ENCODE results near the gene SNAPIN.
"Not testable (repeated sequence)": the region's sequence is repeated elsewhere in the genome, so short reads cannot be mapped to it uniquely, and the experiment has no call there.

Gene SNAPIN

DNA sequence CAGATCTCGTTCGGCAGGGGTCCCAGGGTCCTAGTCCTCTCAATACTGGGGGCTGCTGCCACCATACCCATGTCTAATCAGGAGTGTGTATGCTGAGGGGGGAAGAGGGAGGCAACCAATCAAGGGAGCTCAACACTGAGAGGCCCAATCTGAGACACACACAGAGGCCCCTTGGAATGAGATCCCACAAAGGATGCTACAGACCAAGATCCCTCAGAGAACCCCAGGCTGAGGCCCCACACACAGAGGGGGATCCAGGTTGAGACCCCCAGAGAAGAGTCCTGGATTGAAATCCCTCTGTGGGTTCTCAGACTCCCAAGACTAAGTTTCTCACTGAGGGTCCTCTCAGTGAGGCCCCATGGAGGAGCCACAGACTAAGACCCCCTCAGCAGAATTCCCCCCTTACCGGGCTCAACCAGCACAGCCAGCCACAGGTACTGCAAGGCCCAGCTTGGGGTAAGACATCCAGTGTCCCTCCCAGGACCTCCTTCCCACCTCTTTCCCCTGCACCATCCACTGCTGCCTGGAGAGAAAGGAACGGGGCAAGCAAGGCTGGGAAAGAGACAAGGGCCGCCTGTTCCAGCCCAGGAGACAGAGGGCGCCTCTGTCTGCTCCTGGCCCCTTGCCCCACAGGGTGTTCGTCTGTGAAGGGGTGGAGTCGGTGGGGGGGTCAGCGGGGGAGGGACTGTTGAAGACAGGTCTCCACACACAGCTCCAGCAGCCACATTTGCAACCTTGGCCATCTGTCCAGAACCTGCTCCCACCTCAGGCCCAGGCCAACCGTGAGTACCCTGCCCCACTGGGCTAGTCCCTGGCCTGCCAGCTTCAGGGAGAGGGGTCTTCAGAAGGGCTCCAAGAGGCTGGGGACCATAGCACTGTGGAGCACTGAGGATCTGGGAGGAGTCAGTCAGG lies 30.5 kb upstream of the SNAPIN start, which contains the start of gene S100A1:
S100A1 (plus strand) TSS at position 720 of the 912 bp plus-strand sequence. CDS start 2,088 bp downstream, outside the sequence.
- DNase-seq: no peak

DNA sequence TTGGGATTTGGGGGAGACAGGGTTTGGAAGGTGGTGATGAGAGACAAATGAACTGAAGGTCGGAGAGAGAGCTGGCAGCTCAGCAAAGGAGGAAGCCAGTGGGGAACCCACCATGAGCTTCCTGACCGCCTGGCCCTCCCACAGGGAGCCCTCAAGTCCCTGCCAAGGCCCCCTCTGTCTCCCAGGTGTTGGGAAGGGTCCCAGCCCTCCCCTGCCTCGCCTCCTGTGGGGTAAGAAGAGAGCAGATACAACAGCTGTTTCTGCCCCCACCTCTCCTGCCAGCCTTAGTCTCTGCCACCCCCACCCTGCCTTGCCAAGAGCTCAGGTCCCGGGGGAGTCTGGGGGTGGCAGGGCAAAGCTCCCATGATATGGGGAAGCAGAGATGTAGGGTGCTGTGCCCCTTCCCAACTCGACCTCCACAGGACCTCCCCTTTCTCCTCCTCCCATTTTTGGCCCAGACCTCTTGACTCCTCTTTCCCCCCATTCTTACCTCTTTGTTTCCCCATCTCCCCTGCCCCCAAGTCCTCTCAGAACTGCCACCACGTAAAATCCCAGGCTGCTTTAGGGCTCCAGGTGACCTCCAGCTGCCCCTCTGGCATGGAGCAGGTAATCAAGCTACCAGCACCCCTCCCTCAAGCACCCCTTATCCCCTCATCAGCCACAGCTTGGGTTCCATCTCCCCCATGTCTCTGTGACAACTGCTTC lies 29.7 kb upstream of the SNAPIN start:
- DNase-seq: no peak

DNA sequence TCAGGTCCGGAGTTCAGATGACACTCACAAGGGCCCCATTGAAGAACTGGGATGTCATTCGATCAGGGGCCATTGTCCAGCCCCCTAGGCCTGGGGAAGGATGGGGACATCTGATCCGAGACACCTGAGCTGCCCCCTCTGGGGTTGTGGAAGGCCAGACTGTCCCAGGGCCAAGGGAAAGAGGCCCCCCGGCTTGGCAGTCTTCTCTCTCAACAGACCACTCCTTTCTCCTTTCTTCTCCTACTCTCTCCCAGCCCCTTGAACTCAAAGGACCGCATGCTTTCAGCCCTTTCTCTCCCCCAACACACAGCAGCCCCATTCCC lies 29.2 kb upstream of the SNAPIN start:
- no peak for DNase-seq

DNA sequence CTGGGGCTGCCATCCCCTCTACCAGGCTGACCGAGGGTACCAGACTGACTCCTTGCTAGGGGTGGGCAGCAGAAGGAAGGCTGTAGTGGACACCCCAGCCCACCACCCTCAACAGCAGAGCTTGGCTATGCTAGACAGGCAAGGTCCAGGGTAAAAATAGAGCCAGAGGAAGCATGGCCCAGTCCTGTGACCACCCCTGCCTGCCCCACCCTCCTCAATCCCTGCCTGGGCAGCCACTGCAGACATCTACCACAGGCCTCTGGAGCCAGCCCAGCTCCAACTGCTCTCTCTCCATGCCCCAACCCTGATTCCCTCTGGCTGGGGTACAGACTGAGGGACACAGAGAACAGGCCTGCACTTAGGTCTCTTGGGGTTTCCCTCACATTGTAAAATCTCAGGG lies 28.5 kb upstream of the SNAPIN start:
- no peak for DNase-seq

DNA sequence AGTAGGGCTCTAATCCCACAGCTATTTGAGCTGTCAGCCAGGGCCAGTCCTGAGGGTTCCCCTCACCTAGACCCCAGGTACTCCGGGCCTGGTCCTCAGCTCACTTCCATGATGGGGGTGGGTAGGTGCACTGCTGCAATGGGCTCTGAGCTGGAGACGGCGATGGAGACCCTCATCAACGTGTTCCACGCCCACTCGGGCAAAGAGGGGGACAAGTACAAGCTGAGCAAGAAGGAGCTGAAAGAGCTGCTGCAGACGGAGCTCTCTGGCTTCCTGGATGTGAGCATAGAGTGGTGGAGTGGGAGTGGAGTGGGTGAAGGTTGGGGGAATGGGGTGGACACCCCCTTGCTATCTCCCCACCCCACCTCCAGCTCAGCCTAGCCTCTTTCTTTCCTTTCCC lies 28.1 kb upstream of the SNAPIN start:
- DNase-seq: no peak

DNA sequence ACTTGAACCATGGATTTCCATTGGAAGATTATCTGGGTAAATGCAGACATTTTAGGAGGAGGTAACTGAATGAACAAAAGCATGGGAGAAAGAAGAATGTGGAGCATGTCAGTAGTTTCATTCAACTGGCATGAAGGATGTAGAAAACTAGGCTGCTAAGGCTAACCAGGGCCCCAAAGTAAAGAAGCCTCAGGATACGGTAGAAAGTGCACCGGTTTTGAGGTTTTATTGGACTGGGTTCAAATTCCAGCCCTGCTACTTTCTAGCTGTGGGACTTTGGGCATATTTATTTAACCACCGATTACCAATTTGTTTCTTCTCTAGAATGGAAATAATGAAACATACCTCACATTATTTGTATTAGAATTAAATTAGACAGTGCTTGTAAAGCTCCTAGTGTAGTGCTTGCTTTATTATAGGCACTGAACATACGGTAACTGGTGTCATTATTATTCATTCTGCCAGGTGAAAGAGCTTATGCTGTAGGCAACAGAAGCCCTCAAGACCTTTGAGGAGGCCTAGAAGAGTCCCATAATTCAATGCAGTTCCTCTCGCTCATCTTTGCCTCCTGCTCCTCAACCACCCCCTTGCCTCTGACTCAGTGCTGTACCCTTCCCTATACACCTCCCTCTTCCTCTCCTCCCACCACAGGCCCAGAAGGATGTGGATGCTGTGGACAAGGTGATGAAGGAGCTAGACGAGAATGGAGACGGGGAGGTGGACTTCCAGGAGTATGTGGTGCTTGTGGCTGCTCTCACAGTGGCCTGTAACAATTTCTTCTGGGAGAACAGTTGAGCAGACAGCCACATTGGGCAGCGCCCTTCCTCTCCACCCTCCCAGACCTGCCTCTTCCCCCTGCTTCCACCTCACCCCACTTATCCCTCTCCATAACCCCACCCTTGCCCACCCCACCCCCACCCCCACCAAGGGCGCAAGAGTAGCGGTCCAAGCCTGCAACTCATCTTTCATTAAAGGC lies 27.2 kb upstream of the SNAPIN start:
- no peak for DNase-seq

DNA sequence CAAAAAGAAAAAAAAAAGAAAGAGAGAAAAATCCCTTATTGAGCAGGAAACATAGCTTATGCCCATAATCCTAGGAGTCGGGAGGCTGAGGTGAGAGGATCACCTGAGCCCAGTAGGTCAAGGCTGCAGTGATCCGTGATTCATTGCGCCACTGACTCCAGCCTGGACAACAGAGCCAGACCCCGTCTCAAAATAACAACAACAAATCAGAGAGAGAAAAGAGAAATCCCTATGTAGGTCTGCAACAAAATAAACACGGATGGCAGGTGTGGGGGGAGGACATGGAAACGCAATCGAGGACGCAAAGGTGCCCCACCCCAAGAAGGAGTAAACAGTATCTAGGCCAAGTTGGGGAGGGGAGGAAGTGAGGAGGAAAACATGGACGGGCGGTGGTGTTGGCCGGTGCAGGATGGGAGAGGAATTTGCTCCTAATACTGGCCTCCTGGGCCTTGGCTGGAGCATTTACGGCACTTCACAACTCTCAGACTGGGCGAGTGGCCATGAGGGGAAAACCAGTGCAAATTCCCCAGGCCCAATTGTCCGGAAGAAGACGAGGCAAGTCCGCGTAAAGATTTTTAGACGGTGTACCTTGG lies 25.2 kb upstream of the SNAPIN start:
- no peak for DNase-seq

DNA sequence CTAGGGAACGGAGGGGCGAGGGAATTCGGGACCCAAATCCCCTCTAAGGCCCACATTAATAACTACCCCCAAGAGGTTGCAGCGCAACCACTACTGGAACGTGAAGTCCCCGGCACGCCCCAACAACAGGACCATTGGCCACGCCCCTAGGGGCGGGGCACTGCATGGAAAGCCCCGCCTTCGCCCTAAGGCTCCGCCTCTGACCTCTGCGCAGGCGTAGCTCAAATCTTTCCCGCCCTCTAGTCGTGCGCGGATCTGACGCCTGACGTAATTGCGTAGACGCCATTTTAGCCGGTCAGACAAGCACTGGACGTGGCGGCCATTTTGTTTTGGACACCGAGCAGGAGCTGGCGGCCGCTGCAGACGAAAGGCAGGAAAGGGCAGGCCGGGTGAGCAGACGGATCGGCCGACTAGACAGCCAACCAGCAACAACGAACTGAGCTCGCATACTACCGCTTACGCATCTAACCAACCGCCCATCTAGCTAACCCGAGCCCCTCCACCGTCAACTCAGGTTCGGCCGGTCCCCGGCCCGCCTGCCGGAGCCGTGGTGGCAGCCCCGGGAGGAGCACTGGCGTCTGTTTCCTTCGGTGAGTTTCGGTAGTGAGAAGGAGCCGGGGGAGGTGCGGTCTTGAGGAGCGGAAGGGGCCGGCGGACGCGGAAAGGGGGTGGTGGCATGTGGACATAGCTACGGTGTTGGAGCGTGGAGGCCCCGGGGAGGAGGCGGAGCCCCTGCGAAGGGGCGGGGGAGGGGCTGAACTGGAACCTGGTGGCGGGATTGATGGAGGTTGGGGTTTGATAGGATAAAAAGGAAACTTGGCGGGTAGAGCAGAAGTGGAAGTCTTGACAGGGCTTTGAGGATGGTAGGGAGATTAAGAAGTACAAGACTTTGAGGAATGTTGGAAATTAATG lies 24.5 kb upstream of the SNAPIN start, which contains the start of gene CHTOP:
CHTOP (plus strand) TSS at position 313 of the 912 bp plus-strand sequence. CDS start 2,523 bp downstream, outside the sequence.
- peak; percentile 87 to 95 (median 91) for DNase-seq

DNA sequence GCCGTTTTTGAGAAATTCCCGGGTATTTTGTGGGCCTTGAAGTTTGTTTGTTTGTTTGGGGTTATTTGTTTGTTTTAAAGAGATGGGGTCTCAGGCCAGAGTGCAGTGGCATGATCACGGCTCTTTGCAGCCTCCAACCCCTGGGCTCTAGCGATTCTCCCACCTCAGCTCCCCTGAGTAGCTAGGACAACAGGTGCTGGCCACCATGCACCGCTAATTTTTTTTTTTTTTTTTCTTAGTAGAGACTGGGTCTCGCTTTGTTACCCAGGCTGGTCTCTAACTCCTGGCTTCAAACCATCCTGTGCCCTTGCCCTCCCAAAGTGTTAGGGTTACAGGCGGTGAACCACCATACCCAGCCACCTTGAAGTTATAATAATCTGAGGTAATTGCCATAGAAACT lies 22.6 kb upstream of the SNAPIN start:
- DNase-seq: no peak

DNA sequence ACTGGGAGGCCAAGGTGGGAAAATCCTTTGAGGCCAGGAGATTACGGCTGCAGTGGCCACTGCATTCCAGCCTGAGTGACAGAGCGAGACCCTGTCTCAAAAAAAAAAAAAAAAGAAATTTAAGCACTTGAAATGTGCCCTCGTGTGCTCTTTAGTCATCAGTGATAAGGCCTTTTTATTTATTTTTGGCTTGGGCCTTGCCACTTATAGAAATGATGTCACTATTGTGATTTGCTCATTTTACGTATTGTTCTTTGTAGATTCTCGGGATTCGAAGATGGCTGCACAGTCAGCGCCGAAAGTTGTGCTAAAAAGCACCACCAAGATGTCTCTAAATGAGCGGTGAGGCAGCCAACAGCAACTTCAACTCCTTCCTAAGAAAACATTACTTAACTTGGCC lies 22.2 kb upstream of the SNAPIN start:
- no peak for DNase-seq

DNA sequence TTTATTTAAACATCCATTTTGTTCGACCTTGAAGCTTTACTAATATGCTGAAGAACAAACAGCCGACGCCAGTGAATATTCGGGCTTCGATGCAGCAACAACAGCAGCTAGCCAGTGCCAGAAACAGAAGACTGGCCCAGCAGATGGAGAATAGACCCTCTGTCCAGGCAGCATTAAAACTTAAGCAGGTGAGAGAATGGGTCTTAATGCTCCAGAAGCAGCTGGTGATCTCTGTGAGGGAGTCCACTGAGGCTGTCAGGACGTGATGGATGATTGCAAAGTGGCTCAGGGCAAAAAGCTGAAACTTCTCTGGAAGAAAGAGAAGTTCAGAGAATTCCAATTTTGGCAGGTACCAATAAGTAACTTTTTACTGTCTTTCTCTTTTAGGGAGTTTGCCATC lies 20.2 kb upstream of the SNAPIN start:
- DNase-seq: no peak

DNA sequence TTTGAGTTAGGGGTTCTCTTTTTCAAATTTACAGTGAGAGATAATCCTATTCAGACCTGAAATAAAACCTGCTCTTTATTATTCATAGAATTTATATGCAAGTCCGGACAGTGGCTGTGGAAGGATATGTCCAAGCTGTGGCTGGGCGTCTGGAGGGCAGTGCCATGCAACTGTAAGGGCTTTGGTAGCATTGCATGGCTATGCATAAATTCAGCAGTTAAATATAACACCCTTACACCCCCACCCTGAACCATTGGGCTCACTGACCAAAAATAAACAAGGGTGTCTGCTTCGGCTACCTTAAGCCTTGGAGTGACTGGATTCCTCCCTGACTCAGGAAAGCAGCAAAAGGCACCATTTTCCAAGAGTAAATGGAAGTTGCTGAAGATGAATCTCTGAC lies 19.2 kb upstream of the SNAPIN start:
- DNase-seq: no peak

DNA sequence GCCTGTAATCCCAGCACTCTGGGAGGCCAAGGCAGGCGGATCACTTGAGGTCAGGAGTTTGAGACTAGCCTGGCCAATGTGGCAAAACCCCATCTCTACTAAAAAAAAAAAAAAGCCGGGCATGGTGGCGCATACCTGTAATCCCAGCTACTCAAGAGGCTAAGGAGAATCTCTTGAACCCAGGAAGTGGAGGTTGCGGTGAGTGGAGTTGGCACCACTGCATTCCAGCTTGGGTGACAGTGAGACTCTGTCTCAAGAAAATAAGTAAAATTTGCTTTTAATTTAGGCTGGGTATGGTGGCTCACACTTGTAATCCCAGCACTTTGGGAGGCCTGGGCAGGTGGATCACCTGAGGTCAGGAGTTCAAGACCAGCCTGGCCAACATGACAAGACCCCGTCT lies 18.3 kb upstream of the SNAPIN start:
- not testable (repeated sequence) for DNase-seq

DNA sequence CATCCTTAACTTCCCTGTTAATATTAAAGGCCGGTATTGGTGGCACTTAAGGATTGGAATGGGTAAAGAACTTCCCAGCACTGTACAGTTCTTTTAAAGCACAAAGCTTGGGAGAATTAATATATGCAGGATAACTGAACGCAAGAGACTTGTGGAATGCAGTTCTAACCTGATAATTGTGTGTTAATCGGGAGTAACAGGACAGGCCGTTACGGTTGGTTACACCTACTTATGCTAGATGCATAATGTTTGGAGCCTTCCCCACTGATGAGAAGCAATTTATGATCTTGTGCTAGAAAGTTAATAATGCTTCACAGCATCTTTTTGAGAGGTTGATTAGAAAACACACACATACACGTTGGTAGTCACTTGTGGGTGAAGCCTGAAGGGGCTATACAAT lies 17.6 kb upstream of the SNAPIN start:
- no peak for DNase-seq

DNA sequence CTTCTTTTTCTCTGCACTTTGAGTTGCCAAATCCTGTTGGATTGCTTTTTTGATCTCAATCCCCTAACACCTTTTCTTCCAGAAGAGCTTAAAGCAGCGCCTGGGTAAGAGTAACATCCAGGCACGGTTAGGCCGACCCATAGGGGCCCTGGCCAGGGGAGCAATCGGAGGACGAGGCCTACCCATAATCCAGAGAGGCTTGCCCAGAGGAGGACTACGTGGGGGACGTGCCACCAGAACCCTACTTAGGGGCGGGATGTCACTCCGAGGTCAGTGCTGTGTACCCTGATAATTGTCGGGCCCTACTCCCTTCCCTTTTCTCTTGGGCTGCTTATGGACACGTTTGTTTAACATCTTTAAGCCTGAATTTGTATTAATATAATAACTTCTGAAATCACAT lies 16.3 kb upstream of the SNAPIN start:
- DNase-seq: no peak

DNA sequence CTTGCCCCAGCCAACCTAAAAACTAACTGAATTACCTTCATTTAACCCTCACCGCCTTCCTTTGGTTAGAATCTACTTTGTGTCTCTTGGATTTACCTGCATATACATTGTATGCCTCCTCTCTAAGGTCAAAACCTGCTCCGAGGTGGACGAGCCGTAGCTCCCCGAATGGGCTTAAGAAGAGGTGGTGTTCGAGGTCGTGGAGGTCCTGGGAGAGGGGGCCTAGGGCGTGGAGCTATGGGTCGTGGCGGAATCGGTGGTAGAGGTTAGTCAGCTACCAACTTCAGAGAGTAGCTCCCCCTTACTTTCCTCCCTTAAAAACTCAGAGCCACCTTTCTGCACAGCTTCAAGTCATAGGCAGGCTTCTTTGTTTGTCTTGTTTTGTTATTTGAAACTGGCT lies 15.4 kb upstream of the SNAPIN start:
- DNase-seq: no peak

DNA sequence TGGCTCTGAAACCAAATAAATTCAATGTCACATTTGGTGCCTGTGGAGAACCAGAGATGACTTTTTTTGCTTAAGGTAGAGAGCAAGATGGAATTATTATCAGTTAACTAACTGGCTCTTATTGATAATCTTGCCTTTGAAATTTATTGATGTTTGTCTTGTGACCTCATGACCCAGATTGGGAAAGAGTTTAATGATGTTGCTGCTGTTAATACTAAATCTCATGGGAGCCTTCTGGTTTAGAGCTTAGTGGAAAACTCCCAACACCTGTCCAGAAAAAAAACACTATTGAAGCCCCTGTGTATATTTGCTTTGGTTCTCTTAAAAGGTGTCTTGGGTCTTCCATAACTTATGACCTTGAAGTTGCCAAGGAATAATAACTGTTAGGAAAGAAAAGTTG lies 14.7 kb upstream of the SNAPIN start:
- no peak for DNase-seq

DNA sequence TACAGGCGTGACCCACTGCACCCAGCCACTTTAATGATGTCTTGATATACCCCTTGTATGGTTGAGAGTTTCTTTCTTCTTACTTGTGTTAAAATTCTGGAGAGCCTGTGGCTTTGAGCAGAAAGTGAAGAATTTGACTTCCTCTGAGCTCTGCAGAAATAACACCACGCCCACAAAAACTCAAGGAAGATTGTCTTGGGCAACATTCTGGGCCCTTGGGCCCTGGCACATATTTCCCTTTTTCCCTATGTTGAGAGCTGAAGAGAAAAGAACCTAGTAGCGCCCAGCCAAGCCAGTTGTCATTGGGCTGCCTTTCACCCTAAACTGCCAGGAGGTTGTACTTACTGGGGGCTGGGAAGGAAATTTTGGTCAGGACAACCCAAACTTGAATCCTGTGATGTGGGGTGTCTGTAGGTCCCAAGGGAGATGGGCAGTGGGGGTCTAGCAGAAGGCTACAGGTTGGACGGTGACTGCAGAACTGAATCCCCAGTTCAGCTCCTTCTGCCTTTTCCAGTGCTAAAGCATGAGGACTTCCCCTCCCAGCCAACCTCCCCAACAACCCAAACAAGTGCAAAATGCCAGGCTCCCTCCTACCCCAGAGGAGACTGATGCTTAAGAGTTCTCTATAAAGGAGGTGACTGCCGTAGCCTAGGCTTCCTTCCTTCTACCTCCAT lies 11.7 kb upstream of the SNAPIN start:
- DNase-seq: no peak

DNA sequence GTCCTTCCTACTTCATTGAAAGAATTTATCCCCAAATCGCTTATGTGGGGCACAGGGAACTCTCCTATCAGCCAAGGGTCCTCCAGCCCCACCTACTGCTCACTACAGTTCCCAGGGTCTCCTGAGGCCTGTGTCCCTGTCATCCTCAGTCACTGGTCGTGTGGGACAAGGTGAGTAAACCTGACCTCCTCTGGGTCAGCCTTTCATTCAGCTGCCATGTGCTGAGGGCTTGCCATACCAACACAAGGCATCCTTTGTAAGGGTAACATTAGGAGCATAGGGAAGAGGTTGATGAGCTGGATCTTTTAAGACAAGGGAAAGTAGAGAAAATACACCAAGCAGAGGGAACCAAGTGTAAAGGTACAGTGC lies 11.2 kb upstream of the SNAPIN start:
- no peak for DNase-seq

DNA sequence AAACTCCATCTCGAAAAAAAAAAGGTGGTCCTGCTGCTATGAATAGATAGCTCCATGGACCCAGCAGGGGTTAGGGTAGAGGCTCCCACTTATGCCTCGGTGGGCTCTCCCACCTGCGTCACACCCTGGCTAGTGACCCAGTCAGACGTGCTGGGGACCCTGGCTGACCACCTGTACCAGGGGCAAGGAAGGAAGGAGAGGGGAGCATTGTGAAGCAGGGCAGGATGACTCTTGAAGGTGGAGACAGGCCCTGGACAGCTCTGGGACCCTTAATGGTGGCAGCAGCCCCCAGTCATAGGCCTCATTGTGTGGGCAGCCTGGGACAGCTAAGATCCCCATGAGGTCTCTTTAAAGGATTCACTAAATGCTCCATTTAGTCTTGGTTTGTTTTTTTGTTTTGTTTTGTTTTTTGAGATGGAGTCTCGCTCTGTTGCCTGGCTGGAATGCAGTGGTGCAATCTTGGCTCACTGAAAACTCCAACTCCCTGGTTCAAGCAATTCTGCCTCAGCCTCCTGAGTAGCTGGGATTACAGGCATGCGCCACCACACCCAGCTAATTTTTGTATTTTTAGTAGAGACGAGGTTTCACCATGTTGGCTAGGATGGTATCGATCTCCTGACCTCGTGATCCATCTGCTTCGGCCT lies 10.4 kb upstream of the SNAPIN start:
- DNase-seq: no peak

All from activated CD4-positive, CD25-positive, alpha-beta regulatory T cell (primary cell).